ENCODE data around the gene MMRN1.

DNA sequence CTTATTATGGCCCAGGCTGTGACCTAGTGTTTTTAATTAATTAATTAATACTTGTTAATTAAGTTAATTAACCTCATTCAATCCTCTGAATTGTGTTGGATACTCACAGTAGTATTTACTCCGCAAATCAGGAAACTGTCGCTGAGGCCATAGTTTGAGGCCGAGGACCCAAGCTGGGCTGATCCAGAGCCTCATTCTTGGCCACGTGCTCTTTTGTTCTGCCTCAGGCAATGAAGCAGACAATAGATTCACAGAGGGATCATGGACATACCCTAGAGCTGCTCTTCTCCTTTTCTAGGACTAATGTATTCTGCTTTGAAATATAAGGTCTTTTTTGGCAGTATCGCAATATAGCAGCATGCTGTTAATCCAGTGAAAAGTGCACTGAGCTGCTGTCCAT is 33.7 kb upstream of the MMRN1 start:
- TF ChIP-seq POLR2AphosphoS5 (IDR thresholded peaks at IDR 0.05) = no peak
- TF ChIP-seq, protein P1, sequence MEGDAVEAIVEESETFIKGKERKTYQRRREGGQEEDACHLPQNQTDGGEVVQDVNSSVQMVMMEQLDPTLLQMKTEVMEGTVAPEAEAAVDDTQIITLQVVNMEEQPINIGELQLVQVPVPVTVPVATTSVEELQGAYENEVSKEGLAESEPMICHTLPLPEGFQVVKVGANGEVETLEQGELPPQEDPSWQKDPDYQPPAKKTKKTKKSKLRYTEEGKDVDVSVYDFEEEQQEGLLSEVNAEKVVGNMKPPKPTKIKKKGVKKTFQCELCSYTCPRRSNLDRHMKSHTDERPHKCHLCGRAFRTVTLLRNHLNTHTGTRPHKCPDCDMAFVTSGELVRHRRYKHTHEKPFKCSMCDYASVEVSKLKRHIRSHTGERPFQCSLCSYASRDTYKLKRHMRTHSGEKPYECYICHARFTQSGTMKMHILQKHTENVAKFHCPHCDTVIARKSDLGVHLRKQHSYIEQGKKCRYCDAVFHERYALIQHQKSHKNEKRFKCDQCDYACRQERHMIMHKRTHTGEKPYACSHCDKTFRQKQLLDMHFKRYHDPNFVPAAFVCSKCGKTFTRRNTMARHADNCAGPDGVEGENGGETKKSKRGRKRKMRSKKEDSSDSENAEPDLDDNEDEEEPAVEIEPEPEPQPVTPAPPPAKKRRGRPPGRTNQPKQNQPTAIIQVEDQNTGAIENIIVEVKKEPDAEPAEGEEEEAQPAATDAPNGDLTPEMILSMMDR (IDR thresholded peaks at IDR 0.05 in 8 of 11, conservative IDR thresholded peaks at IDR 0.05 in 3 of 11) = no peak
- TF ChIP-seq POLR2A (IDR thresholded peaks at IDR 0.05) = no peak
